Activated T-cell treated with anti-CD3 and anti-CD28 coated beads, Interleukin-2, amount 50 U/mL, for 72 hours (primary cell): Measurements from ENCODE around the gene CNBP. TPM values are rescaled to one million over a fixed set of nuclear protein-coding genes. Genes with fewer than 3 reads are reported as not detected.
"Not testable (repeated sequence)": the region's sequence is repeated elsewhere in the genome, so short reads cannot be mapped to it uniquely, and the experiment has no call there.

ENCODE experiments used
- ATAC-seq, 2 donors: fragments of 150-1000 bp; cut with Tn5 transposase; replicated peaks in 1 of 2; 2 replicates each; pipeline ENCODE4 v1.10.0; 2021; ENCODE audit warnings: moderate library complexity in 2 of 2, mild to moderate bottlenecking in 1 of 2
- DNase-seq, 2 donors: peaks; one replicate each; pipeline ENCODE4 v3.0.0; 2021 to 2022; ENCODE audit warnings: mixed read lengths in 1 of 2
- H3K27ac Mint-ChIP-seq: one replicate; pipeline ENCODE4 v1.8.0; 2022; ENCODE audit warnings: mild to moderate bottlenecking, moderate library complexity, mixed read lengths
- H3K27me3 Mint-ChIP-seq: one replicate; pipeline ENCODE4 v1.8.0; 2022; ENCODE audit warnings: low read depth, mixed read lengths
- H3K36me3 Mint-ChIP-seq, 2 donors: one replicate each; pipeline ENCODE4 v1.8.0; 2022; ENCODE audit warnings: mixed read lengths in 2 of 2, mild to moderate bottlenecking in 1 of 2; ENCODE audit not compliant: insufficient read depth in 2 of 2
- H3K4me1 Mint-ChIP-seq: one replicate; pipeline ENCODE4 v1.8.0; 2022; ENCODE audit warnings: low read depth, mixed read lengths
- H3K4me3 Mint-ChIP-seq, 2 donors: one replicate each; pipeline ENCODE4 v1.8.0; 2022; ENCODE audit warnings: mild to moderate bottlenecking in 2 of 2, mixed read lengths in 2 of 2, moderate library complexity in 2 of 2
- H3K9me3 Mint-ChIP-seq, 2 donors: one replicate each; pipeline ENCODE4 v1.8.0; 2022; ENCODE audit warnings: mixed read lengths in 2 of 2
- total RNA-seq, 2 donors: library from RNA; stranded (reverse); gene quantifications; one replicate each; pipeline ENCODE4 v1.2.3, GENCODE V29; 2022

CNBP gene
- total RNA-seq, 2 donors from 2014 or later: 450 to 480 TPM

GRCh38 chr3:129139911-129140310 lies 43.8 kb downstream of the CNBP start:
- ATAC-seq: no peak
- H3K9me3 Mint-ChIP-seq: no peaks in the 10 kb centered on the region
- peaks cover 0 to 7% of the 10 kb centered on the region in 2 donors for H3K36me3 Mint-ChIP-seq
- no peaks in the 10 kb centered on the region for H3K4me1 Mint-ChIP-seq
- no peak overlapping the region for H3K27ac Mint-ChIP-seq
- H3K4me3 Mint-ChIP-seq: no peak overlapping the region
- DNase-seq: no peak
- no peaks in the 10 kb centered on the region for H3K27me3 Mint-ChIP-seq

DNA sequence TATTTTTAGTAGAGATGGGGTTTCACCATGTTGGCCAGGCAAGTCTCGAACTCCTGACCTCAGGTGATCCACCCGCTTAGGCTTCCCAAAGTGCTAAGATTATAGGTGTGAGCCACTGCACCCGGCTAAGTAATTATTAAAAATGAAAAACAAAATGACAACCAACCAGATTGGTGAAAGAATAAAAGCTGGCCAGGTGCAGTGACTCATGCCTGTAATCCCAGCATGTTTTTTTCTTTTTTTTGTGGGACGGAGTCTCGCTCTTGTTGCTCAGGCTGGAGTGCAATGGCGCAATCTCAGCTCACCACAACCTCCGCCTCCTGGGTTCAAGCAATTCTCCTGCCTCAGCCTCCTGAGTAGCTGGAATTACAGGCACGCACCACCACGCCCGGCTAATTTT lies 47.4 kb downstream of the CNBP start:
- not testable (repeated sequence) for ATAC-seq, H3K27me3 Mint-ChIP-seq, DNase-seq, H3K27ac Mint-ChIP-seq, H3K4me1 Mint-ChIP-seq, H3K36me3 Mint-ChIP-seq, H3K9me3 Mint-ChIP-seq, H3K4me3 Mint-ChIP-seq

DNA sequence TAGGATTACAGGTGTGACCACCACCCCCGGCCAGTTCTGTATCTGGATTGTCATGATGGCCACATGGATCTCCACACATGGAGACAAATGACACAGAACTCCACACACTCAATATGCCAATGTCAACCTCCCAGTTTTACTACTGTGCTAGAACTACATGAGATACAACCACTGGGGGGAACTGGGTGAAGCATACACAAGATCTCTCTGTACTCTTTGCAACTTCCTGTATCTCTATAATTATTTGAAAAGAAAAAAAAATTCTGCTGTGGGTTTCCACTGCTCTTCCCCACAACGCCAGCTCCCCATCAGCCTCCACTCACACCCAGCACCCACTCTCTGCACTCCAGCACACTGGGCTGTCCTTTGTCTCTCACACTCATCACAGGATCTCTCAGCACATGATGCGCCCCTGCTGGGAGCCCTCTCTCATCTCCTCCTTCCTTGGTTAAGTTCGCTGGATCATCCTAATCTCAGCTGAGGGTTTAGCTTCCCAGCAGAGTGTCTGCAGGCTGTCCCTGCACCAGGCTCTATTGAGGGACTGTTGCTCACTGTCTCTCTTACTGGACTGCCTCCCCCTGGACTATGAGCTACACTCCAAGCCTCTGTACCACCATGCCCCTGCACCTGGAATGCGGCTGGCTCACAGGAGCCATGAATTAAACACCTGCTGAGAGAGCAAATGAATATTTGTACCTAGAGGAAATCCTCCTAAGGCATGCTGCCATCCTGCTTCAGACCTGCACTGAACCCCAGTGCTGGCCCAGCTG lies 51.4 kb downstream of the CNBP start:
- Mint-ChIP-seq H3K27me3 (no peaks in the 10 kb centered on the region), H3K36me3 (peaks cover 0 to 12% of the 10 kb centered on the region in 2 donors), H3K4me1 (peaks cover 7% of the 10 kb centered on the region), H3K9me3 (no peaks in the 10 kb centered on the region), H3K4me3 (no peak overlapping the region), H3K27ac (peak overlapping the region; percentile 2)
- DNase-seq (no peak), ATAC-seq (no peak)

DNA sequence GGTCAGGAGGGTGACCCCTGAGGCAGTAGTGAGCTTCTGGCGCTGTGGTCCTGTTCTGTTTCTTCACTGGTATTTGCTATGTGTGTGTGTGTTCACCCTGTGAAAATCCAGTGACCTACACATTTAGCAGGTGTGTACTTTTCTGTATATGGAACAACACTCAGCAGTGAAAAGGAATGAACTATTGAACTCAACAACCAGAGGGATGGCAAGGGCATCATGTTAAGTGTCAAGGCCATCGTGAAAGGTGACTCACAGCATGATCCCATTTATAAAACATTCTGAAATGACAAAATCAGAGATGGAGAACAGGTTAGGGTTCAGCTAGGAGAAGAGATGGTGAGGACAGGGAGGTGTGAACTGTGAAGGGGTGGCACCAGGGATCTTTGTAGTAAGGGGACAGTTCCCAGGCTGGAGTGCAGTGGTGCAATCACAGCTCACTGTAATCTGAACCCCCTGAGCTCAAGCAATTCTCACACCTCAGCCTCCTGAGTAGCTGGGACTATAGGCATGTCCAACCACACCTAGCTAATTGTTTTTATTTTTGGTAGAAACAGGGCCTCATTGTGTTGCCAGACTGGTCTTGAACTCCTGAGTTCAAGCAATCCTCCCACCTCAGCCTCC lies 52.1 kb downstream of the CNBP start:
- ATAC-seq: no peak

DNA sequence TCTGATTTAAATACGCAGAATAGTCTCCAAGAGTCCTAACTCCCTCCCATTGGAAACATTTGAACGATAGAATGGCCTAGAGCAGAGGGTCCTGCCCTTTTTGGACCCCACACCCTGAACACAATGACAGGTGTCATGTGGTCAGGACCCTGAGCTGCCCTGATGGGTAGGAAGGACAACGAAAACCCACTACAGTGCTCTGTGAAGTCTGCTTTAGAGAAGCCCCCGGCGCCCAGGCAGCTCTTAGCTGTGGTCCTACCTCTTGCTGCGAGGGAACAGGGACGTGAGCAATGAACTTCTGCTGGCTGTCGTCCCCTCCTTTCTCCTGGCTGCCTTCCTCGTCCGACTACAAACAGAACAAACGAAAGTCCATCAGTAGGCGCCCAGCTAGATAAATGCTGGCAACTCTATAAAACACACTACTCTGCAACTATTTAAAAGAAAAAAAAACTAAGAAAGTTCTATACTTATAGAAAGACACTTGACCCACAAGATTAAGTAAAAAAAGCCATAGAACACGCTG lies 53.3 kb downstream of the CNBP start:
- Mint-ChIP-seq H3K4me3 (no peak overlapping the region), H3K27ac (peak overlapping the region; percentile 12), H3K9me3 (no peaks in the 10 kb centered on the region), H3K36me3 (peaks cover 0 to 12% of the 10 kb centered on the region in 2 donors), H3K27me3 (no peaks in the 10 kb centered on the region), H3K4me1 (peaks cover 12% of the 10 kb centered on the region)
- ATAC-seq: no peak
- DNase-seq: no peak

More for the DNA sequence above, 52.1 kb downstream of the CNBP start:
- peaks cover 0 to 12% of the 10 kb centered on the region in 2 donors for H3K36me3 Mint-ChIP-seq
- H3K27ac Mint-ChIP-seq: no peak overlapping the region
- no peaks in the 10 kb centered on the region for H3K9me3 Mint-ChIP-seq
- no peak for DNase-seq
- peaks cover 8% of the 10 kb centered on the region for H3K4me1 Mint-ChIP-seq
- H3K4me3 Mint-ChIP-seq: no peak overlapping the region
- no peaks in the 10 kb centered on the region for H3K27me3 Mint-ChIP-seq

GRCh38 chr3:129128357-129129155 lies 55.1 kb downstream of the CNBP start:
- H3K4me1 Mint-ChIP-seq: peaks cover 13% of the 10 kb centered on the region
- H3K27me3 Mint-ChIP-seq: no peaks in the 10 kb centered on the region
- no peak for ATAC-seq
- peaks cover 0 to 8% of the 10 kb centered on the region in 2 donors for H3K36me3 Mint-ChIP-seq
- peak overlapping the region in 1 of 2 donors; percentile 2 for H3K4me3 Mint-ChIP-seq
- H3K27ac Mint-ChIP-seq: peak overlapping the region; percentile 40
- no peaks in the 10 kb centered on the region for H3K9me3 Mint-ChIP-seq
- DNase-seq: no peak

DNA sequence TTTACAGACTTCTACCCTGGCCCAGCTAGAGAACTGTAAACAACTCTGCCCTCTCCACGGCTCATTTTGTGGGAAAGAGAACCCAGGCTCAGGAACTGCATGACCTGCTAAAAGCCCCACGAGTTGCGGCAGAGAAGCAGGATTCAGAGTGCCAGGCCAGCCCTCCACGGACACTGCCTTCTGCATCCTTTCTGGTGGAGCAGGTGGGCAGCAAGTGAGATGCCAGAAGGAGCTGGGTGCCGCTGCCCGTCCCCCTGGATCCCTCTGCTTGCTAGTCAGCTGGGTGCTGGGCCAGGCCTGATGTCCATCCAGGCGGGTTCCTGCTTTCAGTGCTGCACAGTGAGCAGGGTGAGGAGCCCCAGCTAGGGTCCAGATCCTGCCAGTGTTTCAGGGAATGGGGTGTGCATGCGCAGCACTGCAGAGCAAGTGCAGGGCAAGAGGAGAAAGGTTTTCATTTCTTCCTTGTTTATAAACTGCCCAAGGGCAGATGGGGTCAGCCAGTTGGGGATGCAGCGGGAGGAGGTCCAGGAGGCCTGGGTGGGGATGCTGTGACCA lies 56.9 kb downstream of the CNBP start:
- Mint-ChIP-seq H3K4me1 (peaks cover 19% of the 10 kb centered on the region), H3K36me3 (peaks cover 0 to 3% of the 10 kb centered on the region in 2 donors), H3K4me3 (no peak overlapping the region), H3K27ac (no peak overlapping the region), H3K27me3 (no peaks in the 10 kb centered on the region), H3K9me3 (no peaks in the 10 kb centered on the region)
- ATAC-seq (no peak), DNase-seq (no peak)

GRCh38 chr3:129123314-129124060 lies 60.2 kb downstream of the CNBP start:
- H3K36me3 Mint-ChIP-seq: peaks cover 13 to 20% of the 10 kb centered on the region in 2 donors
- DNase-seq (no peak), ATAC-seq (no peak)
- H3K27me3 Mint-ChIP-seq: no peaks in the 10 kb centered on the region
- peak overlapping the region; percentile 66 for H3K27ac Mint-ChIP-seq
- peak overlapping the region; percentile 25 to 63 for H3K4me3 Mint-ChIP-seq
- H3K9me3 Mint-ChIP-seq: no peaks in the 10 kb centered on the region
- peaks cover 23% of the 10 kb centered on the region for H3K4me1 Mint-ChIP-seq

GRCh38 chr3:129122412-129123011 lies 61.2 kb downstream of the CNBP start:
- DNase-seq (no peak), ATAC-seq (no peak)
- H3K27me3 Mint-ChIP-seq: no peaks in the 10 kb centered on the region
- no peaks in the 10 kb centered on the region for H3K9me3 Mint-ChIP-seq
- peak overlapping the region; percentile 66 for H3K27ac Mint-ChIP-seq
- H3K4me3 Mint-ChIP-seq: peak overlapping the region; percentile 25 to 63
- H3K4me1 Mint-ChIP-seq: peaks cover 33% of the 10 kb centered on the region
- peaks cover 16 to 29% of the 10 kb centered on the region in 2 donors for H3K36me3 Mint-ChIP-seq

DNA sequence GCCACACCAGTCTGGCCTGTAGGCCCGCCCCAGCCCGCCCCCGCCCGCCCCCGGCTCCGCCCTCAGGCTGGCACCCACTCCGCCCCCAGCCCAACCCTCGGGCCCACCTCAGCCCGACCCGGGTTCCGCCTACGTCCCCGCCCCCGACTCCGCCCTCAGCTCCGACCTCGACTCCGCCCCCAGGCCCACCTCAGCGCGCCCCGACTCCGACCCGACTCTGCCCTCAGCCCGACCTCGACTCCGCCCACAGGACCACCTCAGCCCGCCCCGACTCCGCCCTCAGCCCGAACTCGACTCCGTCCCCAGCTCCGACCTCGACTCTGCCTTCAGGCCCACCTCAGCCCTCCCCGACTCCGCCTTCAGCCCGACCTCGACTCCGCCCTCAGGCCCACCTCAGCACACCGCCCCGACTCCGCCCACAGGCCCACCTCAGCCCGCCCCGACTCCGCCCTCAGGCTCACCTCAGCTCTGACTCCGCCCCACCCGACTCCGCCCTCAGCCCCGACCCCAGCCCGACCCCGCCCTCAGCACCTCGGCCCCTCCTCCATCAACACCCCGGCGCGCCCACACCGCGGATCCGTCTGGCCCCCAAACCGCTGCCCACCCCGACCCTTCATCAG lies 61.8 kb downstream of the CNBP start, which contains the start of gene RAB43:
TSS of gene RAB43 (minus strand) at position 13 of the 620 bp plus-strand sequence. CDS start 315 bp downstream, outside the sequence.
- Mint-ChIP-seq H3K27ac (peak within 1 kb of the TSS; percentile 89), H3K4me3 (peak within 1 kb of the TSS; percentile 74 to 93), H3K9me3 (no peaks in the 10 kb centered on the region), H3K4me1 (peaks cover 39% of the 10 kb centered on the region), H3K27me3 (no peaks in the 10 kb centered on the region), H3K36me3 (peaks cover 16 to 31% of the 10 kb centered on the region in 2 donors)
- DNase-seq (peak; percentile 93), ATAC-seq (peak; percentile 63 to 66)

- peak overlapping the region; percentile 89 for H3K27ac Mint-ChIP-seq
- H3K27me3 Mint-ChIP-seq: no peaks in the 10 kb centered on the region
- peak overlapping the region; percentile 74 to 93 for H3K4me3 Mint-ChIP-seq
- H3K36me3 Mint-ChIP-seq: peaks cover 20 to 35% of the 10 kb centered on the region in 2 donors
- H3K4me1 Mint-ChIP-seq: peaks cover 41% of the 10 kb centered on the region
- peak; percentile 21 to 38 for ATAC-seq
- H3K9me3 Mint-ChIP-seq: no peaks in the 10 kb centered on the region
- DNase-seq: no peak
Measured at GRCh38 chr3:129121016-129121791, 62.5 kb downstream of the CNBP start.
